HEK293 (cell line): Measurements from ENCODE around the gene GPR107.
A peak's percentile ranks its signal among the peaks of the same experiment; 100 is the strongest.

Experiments
- BCL11B ChIP-seq: fragments of 450-650 bp; formaldehyde crosslinking; IDR thresholded peaks from 2 replicates; pipeline ENCODE4 v1.5.1; 2016; ENCODE audit warnings: low read depth, missing biosample characterization, missing genetic modification characterization
- BCL6B ChIP-seq: fragments of 450-650 bp; formaldehyde crosslinking; IDR thresholded peaks from 2 replicates; pipeline ENCODE4 v1.5.1; 2017; ENCODE audit warnings: missing biosample characterization, missing genetic modification characterization
- GLI2 ChIP-seq: fragments of 450-650 bp; formaldehyde crosslinking; IDR thresholded peaks from 2 replicates; pipeline ENCODE4; 2017; ENCODE audit warnings: missing biosample characterization, missing genetic modification characterization, low read depth, borderline replicate concordance
- GLIS1 ChIP-seq: fragments of 450-650 bp; formaldehyde crosslinking; IDR thresholded peaks from 2 replicates; pipeline ENCODE4 v1.5.1; 2016; ENCODE audit warnings: missing biosample characterization, missing genetic modification characterization
- PATZ1 ChIP-seq: fragments of 450-650 bp; formaldehyde crosslinking; IDR thresholded peaks from 2 replicates; pipeline ENCODE4 v1.5.1; 2016; ENCODE audit warnings: missing biosample characterization, missing genetic modification characterization
- PRDM1 ChIP-seq: fragments of 450-650 bp; formaldehyde crosslinking; IDR thresholded peaks from 2 replicates; pipeline ENCODE4; 2016; ENCODE audit warnings: missing biosample characterization, missing genetic modification characterization
- SALL2 ChIP-seq: fragments of 450-650 bp; formaldehyde crosslinking; IDR thresholded peaks from 2 replicates; pipeline ENCODE4 v1.5.0; 2017; ENCODE audit warnings: missing biosample characterization, mild to moderate bottlenecking, missing genetic modification characterization, borderline replicate concordance
- ZBTB17 ChIP-seq: fragments of 450-650 bp; formaldehyde crosslinking; IDR thresholded peaks from 2 replicates; pipeline ENCODE4 v1.5.1; 2016; ENCODE audit warnings: missing biosample characterization, missing genetic modification characterization
- ZBTB7A ChIP-seq: fragments of 450-650 bp; formaldehyde crosslinking; IDR thresholded peaks from 2 replicates; pipeline ENCODE4 v1.5.1; 2016; ENCODE audit warnings: low read depth, missing biosample characterization, missing genetic modification characterization
- ZFP41 ChIP-seq: fragments of 450-650 bp; formaldehyde crosslinking; IDR thresholded peaks from 2 replicates; pipeline ENCODE4 v1.5.1; 2016; ENCODE audit warnings: missing biosample characterization, missing genetic modification characterization, borderline replicate concordance
- ZIC2 ChIP-seq: fragments of 450-650 bp; formaldehyde crosslinking; IDR thresholded peaks from 2 replicates; pipeline ENCODE4 v1.5.1; 2016; ENCODE audit warnings: missing biosample characterization, missing genetic modification characterization
- ZNF223 ChIP-seq: fragments of 450-650 bp; formaldehyde crosslinking; IDR thresholded peaks from 2 replicates; pipeline ENCODE4 v1.5.1; 2016; ENCODE audit warnings: missing biosample characterization, missing genetic modification characterization
- ZNF248 ChIP-seq: fragments of 450-650 bp; formaldehyde crosslinking; IDR thresholded peaks from 2 replicates; pipeline ENCODE4 v1.5.1; 2017; ENCODE audit warnings: missing biosample characterization, missing genetic modification characterization
- ZNF274 ChIP-seq, 2 experiments: fragments of 200-500 bp in 1 of 2; fragments of 450-650 bp in 1 of 2; sonication (Bioruptor generic) in 1 of 2; formaldehyde crosslinking in 1 of 2; IDR thresholded peaks; 2 replicates each; pipeline versions ENCODE4 v1.5.1 to v1.6.1; 2014 to 2016; ENCODE audit warnings: borderline replicate concordance in 1 of 2, inconsistent platforms in 1 of 2, low read length in 1 of 2, missing biosample characterization in 1 of 2, missing genetic modification characterization in 1 of 2
- ZNF311 ChIP-seq: fragments of 450-650 bp; formaldehyde crosslinking; IDR thresholded peaks from 2 replicates; pipeline ENCODE4 v1.5.1; 2017; ENCODE audit warnings: missing biosample characterization, missing genetic modification characterization, borderline replicate concordance
- ZNF37A ChIP-seq: fragments of 450-650 bp; IDR thresholded peaks from 2 replicates; pipeline ENCODE4 v1.5.1; 2018; ENCODE audit warnings: missing biosample characterization, missing genetic modification characterization
- ZNF433 ChIP-seq: fragments of 450-650 bp; formaldehyde crosslinking; IDR thresholded peaks from 2 replicates; pipeline ENCODE4 v1.5.1; 2016; ENCODE audit warnings: missing biosample characterization, missing genetic modification characterization, low read depth
- ZNF530 ChIP-seq: fragments of 450-650 bp; formaldehyde crosslinking; IDR thresholded peaks from 2 replicates; pipeline ENCODE4 v1.5.1; 2016; ENCODE audit warnings: low read depth, missing biosample characterization, missing genetic modification characterization
- ZNF544 ChIP-seq: fragments of 450-650 bp; formaldehyde crosslinking; IDR thresholded peaks from 2 replicates; pipeline ENCODE4 v1.5.0; 2017; ENCODE audit warnings: missing biosample characterization, missing genetic modification characterization
- ZNF571 ChIP-seq: fragments of 450-650 bp; formaldehyde crosslinking; IDR thresholded peaks from 2 replicates; pipeline ENCODE4 v1.5.0; 2017; ENCODE audit warnings: missing biosample characterization, missing genetic modification characterization
- ZNF585B ChIP-seq: fragments of 450-650 bp; formaldehyde crosslinking; IDR thresholded peaks from 2 replicates; pipeline ENCODE4 v1.5.1; 2016; ENCODE audit warnings: missing biosample characterization, missing genetic modification characterization
- ZNF629 ChIP-seq: fragments of 450-650 bp; formaldehyde crosslinking; IDR thresholded peaks from 2 replicates; pipeline ENCODE4 v1.5.1; 2017; ENCODE audit warnings: missing biosample characterization, missing genetic modification characterization
- ZNF777 ChIP-seq: fragments of 450-650 bp; formaldehyde crosslinking; IDR thresholded peaks from 2 replicates; pipeline ENCODE4 v1.5.1; 2017; ENCODE audit warnings: missing biosample characterization, missing genetic modification characterization, borderline replicate concordance
- ZSCAN5A ChIP-seq: fragments of 450-650 bp; formaldehyde crosslinking; IDR thresholded peaks from 2 replicates; pipeline ENCODE4 v1.5.1; 2016; ENCODE audit warnings: missing biosample characterization, missing genetic modification characterization
- TF ChIP-seq, protein P1 (sequence below): fragments of 450-650 bp; formaldehyde crosslinking; IDR thresholded peaks from 2 replicates; pipeline ENCODE4 v1.5.1; 2016; ENCODE audit warnings: missing biosample characterization, missing genetic modification characterization
- TF ChIP-seq, protein P2 (sequence below): sonication (generic); formaldehyde crosslinking; IDR thresholded peaks from 2 replicates; pipeline ENCODE4 v1.8.1; 2022; ENCODE audit warnings: mild to moderate bottlenecking, moderate library complexity, missing genetic modification reagents

The GPR107 gene

GRCh38 chr9:130172858-130173665 lies 119.4 kb downstream of the GPR107 start (continued):
- TF ChIP-seq ZSCAN5A (tag by site-specific recombination) (no peak), BCL6B (no peak), BCL11B (tag by site-specific recombination) (no peak), ZNF37A (tag by site-specific recombination) (no peak), ZNF544 (tag by site-specific recombination) (no peak), ZNF433 (tag by site-specific recombination) (no peak), ZNF530 (tag by site-specific recombination) (no peak), PATZ1 (tag by site-specific recombination) (peak; percentile 84), ZNF311 (tag by site-specific recombination) (no peak), PRDM1 (tag by site-specific recombination) (no peak), ZIC2 (tag by site-specific recombination) (peak; percentile 68), ZNF248 (no peak), ZNF223 (tag by site-specific recombination) (no peak), ZNF571 (no peak), ZBTB7A (tag by site-specific recombination) (peak; percentile 19; the same call in 1 of the 2 replicates), GLIS1 (peak; percentile 11; the same call in 1 of the 2 replicates), ZNF585B (no peak), SALL2 (no peak), GLI2 (no peak), ZNF629 (tag by site-specific recombination) (peak; percentile 20; the same call in 1 of the 2 replicates), ZBTB17 (tag by site-specific recombination) (peak; percentile 79), ZNF274 (IDR thresholded peaks at IDR 0.05; ENCODE audit: low read length) (no peak), ZNF274 (tag by site-specific recombination; IDR thresholded peaks at IDR 0.05; ENCODE audit: borderline replicate concordance) (no peak), ZFP41 (tag by site-specific recombination) (no peak), ZNF777 (tag by site-specific recombination) (no peak)
- TF ChIP-seq, protein P1, sequence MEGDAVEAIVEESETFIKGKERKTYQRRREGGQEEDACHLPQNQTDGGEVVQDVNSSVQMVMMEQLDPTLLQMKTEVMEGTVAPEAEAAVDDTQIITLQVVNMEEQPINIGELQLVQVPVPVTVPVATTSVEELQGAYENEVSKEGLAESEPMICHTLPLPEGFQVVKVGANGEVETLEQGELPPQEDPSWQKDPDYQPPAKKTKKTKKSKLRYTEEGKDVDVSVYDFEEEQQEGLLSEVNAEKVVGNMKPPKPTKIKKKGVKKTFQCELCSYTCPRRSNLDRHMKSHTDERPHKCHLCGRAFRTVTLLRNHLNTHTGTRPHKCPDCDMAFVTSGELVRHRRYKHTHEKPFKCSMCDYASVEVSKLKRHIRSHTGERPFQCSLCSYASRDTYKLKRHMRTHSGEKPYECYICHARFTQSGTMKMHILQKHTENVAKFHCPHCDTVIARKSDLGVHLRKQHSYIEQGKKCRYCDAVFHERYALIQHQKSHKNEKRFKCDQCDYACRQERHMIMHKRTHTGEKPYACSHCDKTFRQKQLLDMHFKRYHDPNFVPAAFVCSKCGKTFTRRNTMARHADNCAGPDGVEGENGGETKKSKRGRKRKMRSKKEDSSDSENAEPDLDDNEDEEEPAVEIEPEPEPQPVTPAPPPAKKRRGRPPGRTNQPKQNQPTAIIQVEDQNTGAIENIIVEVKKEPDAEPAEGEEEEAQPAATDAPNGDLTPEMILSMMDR (tag by site-specific recombination) = peak; percentile 80
- TF ChIP-seq, protein P2, sequence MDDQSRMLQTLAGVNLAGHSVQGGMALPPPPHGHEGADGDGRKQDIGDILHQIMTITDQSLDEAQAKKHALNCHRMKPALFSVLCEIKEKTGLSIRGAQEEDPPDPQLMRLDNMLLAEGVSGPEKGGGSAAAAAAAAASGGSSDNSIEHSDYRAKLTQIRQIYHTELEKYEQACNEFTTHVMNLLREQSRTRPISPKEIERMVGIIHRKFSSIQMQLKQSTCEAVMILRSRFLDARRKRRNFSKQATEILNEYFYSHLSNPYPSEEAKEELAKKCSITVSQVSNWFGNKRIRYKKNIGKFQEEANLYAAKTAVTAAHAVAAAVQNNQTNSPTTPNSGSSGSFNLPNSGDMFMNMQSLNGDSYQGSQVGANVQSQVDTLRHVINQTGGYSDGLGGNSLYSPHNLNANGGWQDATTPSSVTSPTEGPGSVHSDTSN (CRISPR knock-in tag) = 0 out of 2 replicates have a peak, but pooled peaks have one; percentile 41
